T-helper 2 cell treated with Interferon-gamma antibody and Interleukin-4, amounts not matched to agents 100 ng/mL and 5 ng/mL, for 36 hours (primary cell): Measurements from ENCODE around the gene CDA. TPM values are rescaled to one million over a fixed set of nuclear protein-coding genes. Genes with fewer than 3 reads are reported as not detected.

Experiments
- intact Hi-C: fragments of 100-400 bp; cut with micrococcal nuclease; formaldehyde crosslinking; loops from one replicate; pipeline ENCODE4 v1.15.1; 2023
- total RNA-seq: library from RNA; stranded (reverse); gene quantifications from 2 replicates; pipeline ENCODE4 v1.2.3, GENCODE V29; 2022

The CDA gene
- total RNA-seq, 1 donor from 2014 or later: not detected

DNA sequence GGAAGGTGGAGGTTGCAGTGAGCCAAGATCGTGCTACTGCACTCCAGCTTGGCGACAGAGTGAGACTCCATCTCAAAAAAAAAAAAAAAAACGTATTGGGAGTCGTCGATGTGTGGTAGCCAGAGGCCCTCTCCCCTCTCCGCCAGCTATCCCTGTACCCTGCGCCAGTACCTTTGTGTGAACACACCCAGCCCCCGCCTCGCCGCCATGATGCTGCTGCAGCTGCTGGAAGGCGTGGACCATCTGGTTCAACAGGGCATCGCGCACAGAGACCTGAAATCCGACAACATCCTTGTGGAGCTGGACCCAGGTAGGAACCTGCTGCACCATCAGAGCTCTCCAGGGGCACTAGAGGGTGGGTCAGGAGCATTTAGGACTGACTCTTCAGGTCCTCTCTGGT is 56.5 kb downstream of the CDA start:
- intact Hi-C loops: no loop called here

DNA sequence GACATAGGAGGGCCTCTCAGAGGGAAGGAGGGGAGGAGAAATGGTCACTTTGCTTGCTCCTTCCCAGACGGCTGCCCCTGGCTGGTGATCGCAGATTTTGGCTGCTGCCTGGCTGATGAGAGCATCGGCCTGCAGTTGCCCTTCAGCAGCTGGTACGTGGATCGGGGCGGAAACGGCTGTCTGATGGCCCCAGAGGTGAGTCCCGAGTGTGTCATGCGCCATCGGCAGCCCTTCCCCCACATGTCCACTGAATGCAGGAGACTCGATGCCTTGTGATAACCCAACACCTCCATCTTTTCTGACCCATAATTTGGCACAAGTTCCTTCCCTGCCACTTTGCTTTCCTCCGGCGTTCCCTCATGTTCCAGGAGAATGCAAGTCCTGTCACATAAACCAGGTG is 59.5 kb downstream of the CDA start:
- intact Hi-C loops: no loop called here

DNA sequence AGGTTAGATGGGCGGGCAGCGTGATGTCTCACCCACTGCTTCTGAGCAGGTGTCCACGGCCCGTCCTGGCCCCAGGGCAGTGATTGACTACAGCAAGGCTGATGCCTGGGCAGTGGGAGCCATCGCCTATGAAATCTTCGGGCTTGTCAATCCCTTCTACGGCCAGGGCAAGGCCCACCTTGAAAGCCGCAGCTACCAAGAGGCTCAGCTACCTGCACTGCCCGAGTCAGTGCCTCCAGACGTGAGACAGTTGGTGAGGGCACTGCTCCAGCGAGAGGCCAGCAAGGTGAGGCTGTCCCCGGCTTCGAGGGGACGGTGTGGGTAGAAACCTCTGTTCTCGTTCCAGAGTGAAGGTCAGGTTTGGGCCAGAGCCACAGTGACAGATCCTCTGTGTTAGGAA is 60.0 kb downstream of the CDA start:
- intact Hi-C loops: no loop called here

DNA sequence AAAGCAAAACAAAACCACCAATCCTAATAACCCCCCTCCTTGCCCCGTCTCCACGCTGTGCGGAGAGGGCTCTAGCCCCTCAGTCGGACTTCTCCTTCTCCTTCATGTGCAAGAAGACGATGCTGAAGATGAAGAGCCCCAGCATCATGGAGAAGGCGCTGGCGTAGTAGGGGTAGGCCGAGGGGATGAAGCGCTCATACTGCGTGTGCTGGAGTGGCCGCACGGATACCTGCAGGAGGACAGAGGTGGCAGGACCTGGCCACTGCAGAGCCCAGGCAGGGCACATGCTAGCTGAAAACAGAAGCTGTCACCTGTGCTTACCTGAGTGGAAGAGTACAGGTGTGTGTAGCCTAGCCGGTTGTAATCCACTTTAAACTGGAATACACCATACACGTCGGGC is 63.4 kb downstream of the CDA start:
- intact Hi-C loops: no loop called here

DNA sequence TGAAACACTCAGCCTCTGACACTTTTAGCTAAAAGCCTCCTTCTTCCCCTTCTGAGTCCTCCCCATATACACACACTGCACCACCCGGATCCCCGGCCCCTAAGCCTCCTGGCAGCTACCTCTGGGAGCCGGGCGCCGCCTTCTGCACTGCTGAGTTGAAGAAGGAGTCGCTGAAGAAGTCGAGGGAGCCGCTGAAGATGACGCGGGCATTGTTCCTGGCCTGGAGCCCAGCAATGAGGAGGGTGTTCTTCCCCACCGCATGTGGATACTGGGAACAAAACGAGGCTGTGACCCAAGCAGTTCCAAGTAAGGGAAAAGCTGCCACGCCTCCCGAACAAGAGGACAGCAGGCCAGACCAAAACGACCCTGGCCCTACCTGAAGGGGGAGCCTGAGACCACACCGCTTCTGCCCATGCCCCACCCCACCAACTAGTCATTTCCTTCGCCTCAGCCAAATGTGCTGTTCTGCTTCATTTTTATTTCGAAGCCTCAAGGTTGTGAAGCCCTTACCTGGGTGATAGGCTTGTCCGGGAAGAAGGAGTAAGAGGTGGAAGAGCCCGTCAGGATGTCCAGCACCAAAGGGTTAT is 65.3 kb downstream of the CDA start:
- intact Hi-C loops: no loop called here

DNA sequence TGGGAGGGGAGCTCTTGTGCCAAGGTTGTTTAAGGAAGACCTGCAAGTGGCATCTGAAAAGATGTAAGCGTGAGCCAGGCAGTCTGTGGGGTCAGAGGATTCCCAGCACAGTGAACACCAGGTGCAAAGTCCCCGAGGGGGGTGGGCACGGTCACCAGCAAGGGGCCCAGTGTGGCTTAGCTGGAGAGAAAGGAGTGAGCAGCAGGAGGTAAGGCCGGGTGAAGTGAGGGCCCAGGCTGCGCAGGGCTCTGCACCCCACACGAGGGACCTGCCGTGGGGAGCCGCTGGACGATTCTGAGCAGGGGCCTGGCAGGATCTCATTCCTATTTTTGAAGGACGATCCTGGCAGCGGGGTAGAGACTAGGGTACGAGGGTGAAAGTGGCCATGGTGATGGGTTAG is 68.1 kb downstream of the CDA start:
- intact Hi-C loops: no loop called here

DNA sequence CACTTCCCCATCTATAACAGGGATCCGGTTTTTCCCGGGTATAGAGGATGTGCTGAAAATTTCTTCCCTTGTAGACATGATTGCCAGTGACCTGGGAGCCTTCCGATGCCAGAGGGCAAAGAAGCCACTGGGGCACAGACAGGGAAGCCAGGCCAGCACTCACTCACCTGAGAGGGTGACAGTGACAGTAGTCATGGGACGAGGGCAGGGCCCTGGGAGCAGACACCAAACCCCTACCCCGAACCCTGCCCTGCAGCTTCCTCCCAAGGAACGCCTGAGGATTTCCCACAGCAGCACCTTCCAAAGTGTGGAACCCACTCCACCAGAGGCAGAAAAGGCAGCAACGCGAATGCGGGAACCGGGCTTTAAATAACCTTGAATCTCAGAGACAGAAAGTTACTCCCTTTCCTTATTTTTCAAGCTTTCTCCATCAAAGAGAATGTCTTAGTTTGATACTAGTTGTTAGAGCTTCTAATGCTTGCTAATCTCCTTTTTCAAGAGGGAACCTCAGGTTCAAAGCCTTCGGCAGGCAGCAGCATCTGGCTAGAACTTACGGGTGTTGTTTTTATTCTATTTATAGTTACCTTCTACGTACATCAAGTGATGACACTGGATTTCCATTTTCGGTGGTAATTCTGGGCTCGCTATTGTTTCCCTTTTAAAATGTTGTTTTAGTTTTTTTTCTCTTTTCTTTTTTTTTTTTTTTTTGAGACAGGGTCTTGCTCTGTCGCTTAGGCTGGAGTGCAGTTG is 69.4 kb downstream of the CDA start:
- intact Hi-C loops: no loop called here

DNA sequence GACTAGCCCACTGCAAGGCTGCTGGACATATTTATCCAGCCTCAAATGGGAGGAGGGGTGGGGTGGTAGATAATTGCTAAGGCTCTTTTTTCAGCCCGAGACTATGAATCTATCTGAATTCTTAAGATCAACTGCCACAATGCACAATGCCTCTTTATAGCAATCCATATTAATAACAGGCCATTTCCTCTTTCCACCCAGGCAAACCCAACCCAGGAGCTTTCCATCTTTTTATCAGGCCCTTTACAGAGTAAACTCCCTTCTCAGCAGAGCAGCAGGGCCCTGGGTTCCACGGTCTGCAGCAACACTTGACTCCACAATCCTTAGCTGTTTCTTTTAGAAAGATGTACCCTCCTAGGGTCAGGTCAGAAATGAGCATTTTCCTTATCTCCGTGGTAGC is 71.5 kb downstream of the CDA start:
- intact Hi-C loops: no loop called here

DNA sequence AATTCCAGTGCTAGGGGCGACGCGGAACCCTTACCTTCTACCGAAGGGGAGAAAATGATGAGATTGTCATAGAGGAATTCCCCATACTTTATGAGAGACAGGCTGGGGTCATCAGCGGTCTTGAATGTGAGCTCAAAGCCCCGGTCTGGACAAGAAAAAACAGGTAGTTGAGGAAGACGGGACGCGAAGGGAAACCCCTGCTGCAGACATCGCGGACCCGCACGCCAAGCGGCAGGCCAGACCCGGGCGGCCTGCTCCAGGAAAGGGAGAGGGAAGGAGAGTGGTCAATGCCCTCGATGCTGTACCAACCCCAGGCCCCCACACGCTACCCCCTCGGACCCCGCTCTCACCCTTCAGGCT is 71.9 kb downstream of the CDA start:
- intact Hi-C loops: loop anchor here (1.0 kb wide), 1 partner anchor 27 kb away; no protein-coding TSS in a partner anchor

DNA sequence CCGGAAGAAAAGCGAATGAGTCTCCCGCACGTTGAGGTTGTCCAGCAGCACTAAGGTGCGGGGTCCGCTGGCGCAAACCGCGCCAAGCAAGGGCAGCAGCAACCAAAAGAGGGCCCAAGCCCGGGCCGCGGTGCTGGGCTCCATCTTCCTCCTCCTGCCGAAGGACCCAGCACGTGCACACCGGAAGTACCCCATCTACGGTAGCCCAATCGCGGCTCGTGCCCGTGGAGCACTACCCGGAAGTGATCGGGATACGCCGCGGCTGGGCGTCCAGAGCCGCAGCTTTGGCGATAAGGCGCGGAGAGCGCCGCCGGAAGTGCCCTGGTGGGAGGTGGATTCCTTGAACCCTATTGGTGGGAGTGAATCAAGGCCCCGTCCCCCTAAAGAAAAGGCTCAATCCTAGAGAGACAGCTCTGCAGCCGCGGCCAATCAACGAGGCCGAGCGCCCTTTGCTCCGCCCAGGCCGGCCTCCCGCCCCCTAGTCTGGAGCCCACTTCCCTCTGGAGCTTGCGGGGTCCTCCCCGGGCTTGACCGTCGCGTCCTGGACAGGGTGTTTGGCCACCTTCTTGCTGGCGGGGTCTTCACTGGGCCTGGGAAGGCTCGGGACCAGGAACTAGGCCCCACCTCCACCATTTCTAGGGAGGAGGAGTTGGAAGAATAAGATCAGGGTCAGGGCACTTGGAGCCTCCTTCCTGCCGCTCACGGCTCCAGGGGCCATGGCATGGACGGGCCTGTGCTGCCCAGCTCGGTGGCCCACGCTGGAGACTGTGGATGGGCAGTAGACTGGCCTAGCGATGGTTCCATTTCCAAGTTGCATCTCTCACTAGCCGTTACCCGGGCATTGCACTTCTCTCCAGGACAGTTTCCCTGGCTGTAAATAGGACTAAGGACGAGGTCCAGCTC is 72.6 kb downstream of the CDA start, which contains the start of gene DDOST:
TSS of gene DDOST (minus strand) at position 163 of the 903 bp plus-strand sequence. CDS start at position 144, 19 bp downstream.
- intact Hi-C loops: loop anchor here (1.0 kb wide), 1 partner anchor 27 kb away; no protein-coding TSS in a partner anchor

DNA sequence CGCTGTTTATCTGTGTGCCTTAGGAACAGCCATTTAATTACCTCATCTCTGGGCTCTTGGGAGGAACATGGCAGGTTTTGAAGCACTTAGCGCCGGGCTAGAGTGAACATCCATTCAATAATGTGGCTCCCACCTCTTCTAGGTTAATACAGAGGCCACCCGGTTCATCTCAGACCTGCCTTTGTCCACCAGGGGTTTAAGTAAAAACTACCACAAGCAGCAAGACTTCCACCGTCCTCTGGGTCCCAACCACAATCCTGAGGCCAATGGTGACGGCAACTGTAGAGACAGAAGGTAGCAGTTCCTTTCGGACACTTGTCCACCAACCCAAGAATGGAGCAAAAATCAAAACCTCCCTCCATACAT is 73.2 kb downstream of the CDA start:
- intact Hi-C loops: no loop called here

DNA sequence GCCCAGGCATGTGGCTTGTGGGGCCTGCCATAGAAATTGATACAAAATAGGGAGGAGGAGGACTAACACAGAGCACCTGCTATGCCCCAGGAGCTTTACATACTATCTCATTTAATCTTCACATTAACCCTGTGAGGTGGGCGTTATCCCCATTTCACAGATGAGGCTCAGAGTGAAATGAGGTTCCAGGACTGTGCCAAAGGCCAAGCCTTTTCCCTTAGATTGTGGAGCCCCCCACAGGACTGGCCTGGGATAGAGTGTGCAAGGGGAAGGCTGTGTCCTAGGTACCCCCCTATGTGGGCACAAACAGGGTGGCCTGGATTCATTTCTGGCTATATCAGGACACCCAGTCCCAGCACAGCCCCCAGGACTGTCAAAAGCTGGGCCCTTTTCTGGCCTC is 74.5 kb downstream of the CDA start:
- intact Hi-C loops: no loop called here

DNA sequence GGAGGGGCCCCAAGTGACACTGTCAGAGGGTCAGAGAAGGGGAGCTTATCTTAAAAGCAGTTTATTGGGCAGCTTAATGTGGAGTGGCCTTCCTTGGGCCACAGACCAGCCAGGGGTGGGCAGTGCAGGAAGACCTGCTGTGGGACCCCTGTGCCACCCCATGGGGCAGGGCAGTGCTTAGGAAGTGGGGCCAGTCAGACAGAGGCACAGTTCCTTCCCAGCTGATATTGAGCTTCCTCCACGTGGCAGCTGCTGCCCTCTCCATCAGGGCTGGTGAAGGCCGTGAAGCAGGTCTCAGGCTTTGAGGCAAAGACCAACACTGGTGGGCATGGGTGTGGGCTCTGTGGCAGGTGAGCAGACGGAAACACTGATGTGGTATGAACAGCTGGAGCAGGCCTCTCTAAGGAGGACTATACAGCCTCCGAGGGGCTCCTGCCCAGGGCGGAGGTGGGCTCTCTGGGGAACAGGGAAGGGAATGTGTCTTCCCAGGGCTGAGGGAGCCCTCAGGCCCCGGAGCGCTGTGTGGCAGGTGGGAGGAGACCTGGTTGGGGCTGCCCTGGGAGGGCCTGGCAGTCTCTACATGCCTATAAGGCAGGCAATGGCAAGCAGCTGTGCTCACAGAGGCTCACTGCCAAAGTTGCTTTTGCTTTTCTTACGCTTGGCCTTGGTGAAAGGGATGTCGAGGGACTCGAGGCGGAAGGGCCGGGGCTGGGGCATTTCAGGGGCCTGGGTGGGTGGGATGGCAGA is 75.2 kb downstream of the CDA start:
- intact Hi-C loops: no loop called here

DNA sequence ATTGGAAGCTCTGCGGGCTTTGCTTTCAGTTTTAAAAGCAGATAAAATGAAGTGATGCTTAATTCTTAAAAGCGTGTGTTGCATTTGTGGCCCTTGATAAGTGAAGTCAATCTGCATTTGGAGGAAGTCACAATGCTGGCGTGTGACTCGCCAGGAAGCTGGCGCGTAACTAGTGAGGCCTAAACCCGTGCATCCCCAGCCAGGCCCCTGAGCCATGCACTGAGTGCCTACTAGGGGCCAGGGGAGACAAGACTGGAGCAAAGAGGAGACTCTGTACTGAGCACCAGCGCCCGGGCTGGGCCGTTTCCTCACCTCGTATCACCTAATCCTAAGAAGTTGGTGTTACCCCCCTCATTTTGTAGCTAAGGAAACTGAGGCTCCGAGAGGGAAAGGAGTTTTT is 76.8 kb downstream of the CDA start:
- intact Hi-C loops: no loop called here

DNA sequence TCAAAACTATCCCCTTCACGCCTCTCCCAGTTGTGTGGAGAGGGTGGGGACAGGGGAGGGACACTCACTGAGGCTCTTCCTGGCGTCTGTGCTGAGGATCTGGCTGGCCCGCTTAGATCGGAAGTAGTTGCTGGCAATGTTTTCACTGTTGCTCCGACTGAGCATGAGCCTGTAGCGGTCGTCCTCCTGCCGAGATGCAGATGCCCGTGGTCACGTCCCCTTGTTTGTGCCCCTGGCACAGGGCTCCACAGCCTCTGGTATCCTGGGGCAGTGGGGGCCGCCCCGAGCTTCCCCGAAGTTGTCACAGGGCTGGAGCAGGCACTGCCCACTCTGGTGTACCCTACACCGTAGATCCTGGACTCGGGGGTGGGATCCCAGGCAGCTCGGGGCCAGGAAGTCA is 77.2 kb downstream of the CDA start:
- intact Hi-C loops: no loop called here

DNA sequence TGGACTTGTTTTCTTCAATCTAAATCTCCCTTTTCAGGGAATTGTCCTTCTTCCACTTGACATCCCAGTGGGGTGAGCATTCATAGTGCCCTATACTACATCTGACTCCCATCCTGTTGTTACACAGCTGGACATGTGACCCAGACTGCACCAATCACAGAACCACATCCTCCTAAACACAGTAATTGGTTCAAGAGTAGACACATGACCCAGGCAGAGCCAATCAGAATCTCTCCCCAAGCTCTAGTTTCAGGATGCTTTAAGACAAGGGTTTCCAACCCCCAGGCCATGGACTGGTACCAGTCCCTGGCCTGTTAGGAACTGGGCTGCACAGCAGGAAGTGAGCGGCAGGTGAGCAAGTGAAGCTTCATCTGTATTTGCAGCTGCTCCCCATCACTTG is 77.9 kb downstream of the CDA start:
- intact Hi-C loops: no loop called here

Other genes with a start within 250 kb of the CDA start
- 0.50 and 0.91 TPM in 2 replicates for gene CAMK2N1, start 102.9 kb upstream of the CDA start, total RNA-seq
- gene MUL1, start 80.9 kb upstream of the CDA start, total RNA-seq: 17.8 and 17.9 TPM in 2 replicates
- gene FAM43B, start 36.5 kb upstream of the CDA start, total RNA-seq: not detected in 2 replicates
- 3.6 and 3.8 TPM in 2 replicates for gene PINK1, start 44.4 kb downstream of the CDA start, total RNA-seq
- gene DDOST, start 72.3 kb downstream of the CDA start, total RNA-seq: 181 and 198 TPM in 2 replicates
- not detected in 2 replicates for gene KIF17, start 128.9 kb downstream of the CDA start, total RNA-seq
- 0.07 TPM in 1 of 2 replicates, not detected in the other for gene SH2D5, start 143.6 kb downstream of the CDA start, total RNA-seq
- 307 and 309 TPM in 2 replicates for gene HP1BP3, start 198.2 kb downstream of the CDA start, total RNA-seq